Common myeloid progenitor, CD34-positive (primary cell): ENCODE results near the gene CREG1.
A peak's percentile ranks its signal among the peaks of the same experiment; 100 is the strongest.

Experiments used
- CTCF ChIA-PET: fragments of 350-600 bp; sonication (Branson Sonifier 250); formaldehyde crosslinking; loops from one replicate; lab custom pipeline; 2021; ENCODE audit warnings: antibody characterized with exemption; lab: Charles Lee
- POLR2A ChIA-PET: fragments of 350-600 bp; sonication (Branson Sonifier 250); formaldehyde crosslinking; loops from one replicate; lab custom pipeline; 2021; ENCODE audit warnings: antibody characterized with exemption; lab: Charles Lee
- DNase-seq, 3 donors: peaks; one replicate each; pipeline versions ENCODE4 v3.0.0 to v3.0.0-alpha.2; 2013
- H3K27ac ChIP-seq, 2 experiments: 1 replicate in 1 of 2; 2 replicates in 1 of 2; pipeline ENCODE4 v1.7.0; 2013; ENCODE audit warnings: inconsistent platforms in 2 of 2, low read length in 2 of 2, mild to moderate bottlenecking in 2 of 2, low read depth in 1 of 2, moderate library complexity in 1 of 2; ENCODE audit not compliant: severe bottlenecking in 2 of 2, insufficient read depth in 1 of 2, poor library complexity in 1 of 2
- H3K27me3 ChIP-seq, 5 experiments: replicated peaks in 2 of 5; 1 replicate in 3 of 5; 2 replicates in 2 of 5; pipeline versions ENCODE4 v1.6.1 to v1.7.0; 2013; ENCODE audit warnings: low read length in 4 of 5, mild to moderate bottlenecking in 2 of 5, moderate library complexity in 2 of 5, inconsistent platforms in 1 of 5; ENCODE audit not compliant: insufficient read depth in 5 of 5, control insufficient read depth in 4 of 5
- H3K36me3 ChIP-seq, 4 experiments: 1 replicate in 2 of 4; 2 replicates in 2 of 4; pipeline versions ENCODE4 v1.6.1 to v1.7.0; 2013; ENCODE audit warnings: low read length in 3 of 4, control low read depth in 1 of 4, mild to moderate bottlenecking in 1 of 4; ENCODE audit not compliant: control insufficient read depth in 4 of 4, insufficient read depth in 4 of 4
- H3K4me1 ChIP-seq, 4 experiments: 1 replicate in 3 of 4; 2 replicates in 1 of 4; pipeline versions ENCODE4 v1.6.1 to v1.7.1; 2013; ENCODE audit warnings: low read length in 3 of 4, mild to moderate bottlenecking in 3 of 4, control low read depth in 1 of 4, inconsistent platforms in 1 of 4, moderate library complexity in 1 of 4; ENCODE audit not compliant: control insufficient read depth in 4 of 4, insufficient read depth in 4 of 4; ENCODE audit errors: control extremely low read depth in 1 of 4
- H3K4me3 ChIP-seq, 7 experiments: 1 replicate in 4 of 7; 2 replicates in 3 of 7; pipeline versions ENCODE4 v1.5.1 to v1.7.0; 2013; ENCODE audit warnings: mild to moderate bottlenecking in 7 of 7, low read length in 6 of 7, moderate library complexity in 6 of 7, inconsistent platforms in 2 of 7, low read depth in 2 of 7, control low read depth in 1 of 7; ENCODE audit not compliant: insufficient read depth in 4 of 7, control insufficient read depth in 1 of 7; ENCODE audit errors: extremely low read depth in 1 of 7
- H3K9me3 ChIP-seq, 5 experiments: 1 replicate in 4 of 5; 2 replicates in 1 of 5; pipeline versions ENCODE4 v1.6.1 to v1.7.1; 2013; ENCODE audit warnings: low read length in 4 of 5, mild to moderate bottlenecking in 2 of 5, inconsistent platforms in 1 of 5, low read depth in 1 of 5, moderate library complexity in 1 of 5; ENCODE audit not compliant: control insufficient read depth in 4 of 5, insufficient read depth in 2 of 5; ENCODE audit errors: control extremely low read depth in 1 of 5
- WGBS: methylation state at CpG from one replicate; pipeline ENCODE4 v1.1.5; 2013; ENCODE audit not compliant: insufficient coverage; 5-methylcytosine and 5-hydroxymethylcytosine counted together

The CREG1 gene

GRCh38 chr1:167501515-167502191, 51.9 kb downstream of the CREG1 start:
- ChIA-PET POLR2A (no interaction called here), CTCF (no interaction called here)
- Histone ChIP-seq H3K4me3 (no peak overlapping the region), H3K27me3 (peaks cover 0 to 3% (median 0%) of the 10 kb centered on the region in 5 experiments), H3K4me1 (peaks cover 0 to 4% (median 0%) of the 10 kb centered on the region in 4 experiments), H3K9me3 (no peaks in the 10 kb centered on the region), H3K36me3 (no peaks in the 10 kb centered on the region), H3K27ac (no peak overlapping the region)
- WGBS = 95% methylated on average over 10 of the region's 10 CpGs
- no peak for DNase-seq

GRCh38 chr1:167500283-167500860, 53.2 kb downstream of the CREG1 start:
- ChIA-PET POLR2A (no interaction called here), CTCF (interaction anchor here (1.0 to 2.4 kb wide), 3 partner anchors 15 to 33 kb away, joined by 3 to 8 read pairs (median 5); no protein-coding TSS in a partner anchor)
- H3K36me3 ChIP-seq = no peaks in the 10 kb centered on the region
- WGBS = 93% methylated on average over 2 of the region's 4 CpGs
- no peak overlapping the region for H3K4me3 ChIP-seq
- H3K4me1 ChIP-seq = peaks cover 0 to 4% (median 0%) of the 10 kb centered on the region in 4 experiments
- H3K9me3 ChIP-seq = no peaks in the 10 kb centered on the region
- no peak for DNase-seq
- H3K27ac ChIP-seq = no peak overlapping the region
- H3K27me3 ChIP-seq = peaks cover 0 to 3% (median 0%) of the 10 kb centered on the region in 5 experiments

DNA sequence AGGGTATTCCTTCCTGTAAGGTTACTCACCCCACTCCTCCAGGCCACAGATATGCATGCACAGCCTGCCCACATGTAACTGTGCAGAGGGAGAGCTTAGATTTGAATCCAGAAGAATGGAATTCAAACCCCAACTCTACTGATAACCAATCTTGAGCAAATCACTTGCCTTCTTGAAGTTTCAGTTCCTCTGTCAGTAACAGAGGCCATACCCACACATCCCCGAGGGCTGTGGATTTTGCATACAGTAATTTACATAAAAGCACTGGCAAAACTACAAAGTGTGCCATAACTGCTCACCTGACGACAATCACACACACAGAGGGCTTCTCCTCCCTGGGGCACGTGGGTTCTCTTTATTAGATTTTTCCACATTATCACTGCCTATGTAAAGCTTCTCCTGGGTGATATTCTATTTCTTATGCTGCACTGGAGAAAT, 53.9 kb downstream of the CREG1 start:
- H3K27ac ChIP-seq = no peak overlapping the region
- WGBS = 80% methylated on average over 1 of the region's 3 CpGs
- peaks cover 0 to 3% (median 0%) of the 10 kb centered on the region in 5 experiments for H3K27me3 ChIP-seq
- H3K36me3 ChIP-seq = no peaks in the 10 kb centered on the region
- H3K4me1 ChIP-seq = peaks cover 0 to 4% (median 0%) of the 10 kb centered on the region in 4 experiments
- DNase-seq = peak in 1 of 3 donors; percentile 10
- ChIA-PET POLR2A (no interaction called here), CTCF (interaction anchor here (1.0 to 2.4 kb wide), 3 partner anchors 8 to 34 kb away, joined by 3 to 8 read pairs (median 5); no protein-coding TSS in a partner anchor)
- no peaks in the 10 kb centered on the region for H3K9me3 ChIP-seq
- no peak overlapping the region for H3K4me3 ChIP-seq

DNA sequence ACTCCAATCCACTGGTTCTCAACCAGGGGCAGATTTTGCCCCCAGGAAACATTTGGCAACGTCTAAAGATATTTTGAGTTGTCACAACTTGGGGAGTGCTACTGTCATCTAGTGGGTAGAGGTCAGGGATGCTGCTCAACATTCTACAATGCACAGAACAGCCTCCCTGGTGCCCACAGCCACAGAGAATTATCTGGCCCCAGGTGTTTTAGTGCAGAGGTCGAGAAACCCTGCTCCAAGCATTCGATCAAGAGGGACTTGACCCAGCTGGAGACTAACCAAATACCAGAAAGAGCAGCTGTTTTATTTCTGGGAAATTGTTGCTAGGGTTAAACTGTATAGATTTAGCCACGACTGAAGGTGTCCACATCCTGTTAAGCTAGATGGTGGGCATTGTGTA, 54.5 kb downstream of the CREG1 start:
- H3K27me3 ChIP-seq = peaks cover 0 to 3% (median 0%) of the 10 kb centered on the region in 5 experiments
- H3K27ac ChIP-seq = no peak overlapping the region
- H3K9me3 ChIP-seq = no peaks in the 10 kb centered on the region
- DNase-seq = no peak
- WGBS = 95% methylated on average over 4 of the region's 4 CpGs
- ChIA-PET CTCF (interaction anchor here (1.0 to 2.4 kb wide), 3 partner anchors 9 to 35 kb away, joined by 3 to 8 read pairs (median 5); no protein-coding TSS in a partner anchor), POLR2A (no interaction called here)
- no peaks in the 10 kb centered on the region for H3K36me3 ChIP-seq
- H3K4me3 ChIP-seq = no peak overlapping the region
- peaks cover 0 to 4% (median 0%) of the 10 kb centered on the region in 4 experiments for H3K4me1 ChIP-seq

GRCh38 chr1:167496797-167497619, 56.6 kb downstream of the CREG1 start:
- CTCF ChIA-PET = interaction anchor here (1.2 kb wide), 1 partner anchor 13 kb away, joined by 3 read pairs; no protein-coding TSS in a partner anchor
- Histone ChIP-seq H3K27ac (no peak overlapping the region), H3K9me3 (no peaks in the 10 kb centered on the region), H3K36me3 (no peaks in the 10 kb centered on the region), H3K4me1 (peaks cover 0 to 4% (median 0%) of the 10 kb centered on the region in 4 experiments), H3K4me3 (no peak overlapping the region), H3K27me3 (peaks cover 0 to 6% (median 0%) of the 10 kb centered on the region in 5 experiments)
- WGBS = 94% methylated on average over 7 of the region's 11 CpGs
- POLR2A ChIA-PET = interaction anchor here (1.3 kb wide), 1 partner anchor 11 kb away, joined by 3 read pairs; no protein-coding TSS in a partner anchor
- DNase-seq = no peak

- DNase-seq = no peak
- no peaks in the 10 kb centered on the region for H3K9me3 ChIP-seq
- ChIA-PET POLR2A (no interaction called here), CTCF (interaction anchor here (1.6 kb wide), 2 partner anchors 40 to 41 kb away, joined by 4 read pairs; no protein-coding TSS in a partner anchor)
- WGBS = 100% methylated on average over 2 of the region's 2 CpGs
- no peak overlapping the region for H3K4me3 ChIP-seq
- H3K36me3 ChIP-seq = no peaks in the 10 kb centered on the region
- peaks cover 0 to 9% (median 0%) of the 10 kb centered on the region in 4 experiments for H3K4me1 ChIP-seq
- H3K27me3 ChIP-seq = peaks cover 0 to 6% (median 0%) of the 10 kb centered on the region in 5 experiments
- no peak overlapping the region for H3K27ac ChIP-seq
Measured at GRCh38 chr1:167493372-167493771, 60.2 kb downstream of the CREG1 start.
